ENCODE results near the gene ANKRD28.

The ANKRD28 gene

GRCh38 chr3:15660055-15660935, 137.5 kb downstream of the ANKRD28 start:
- no peak for DNase-seq

GRCh38 chr3:15659254-15659975, 138.4 kb downstream of the ANKRD28 start:
- no peak for DNase-seq

GRCh38 chr3:15657016-15657415, 140.8 kb downstream of the ANKRD28 start:
- DNase-seq = no peak

- DNase-seq = no peak
These were observed 141.4 kb downstream of the ANKRD28 start for GRCh38 chr3:15656342-15656741.

- no peak for DNase-seq
These were observed 142.9 kb downstream of the ANKRD28 start for GRCh38 chr3:15654891-15655290.

GRCh38 chr3:15654127-15654526, 143.7 kb downstream of the ANKRD28 start:
- DNase-seq = no peak

GRCh38 chr3:15653321-15653720, 144.5 kb downstream of the ANKRD28 start:
- no peak for DNase-seq

- DNase-seq = no peak
These were observed 146.4 kb downstream of the ANKRD28 start for GRCh38 chr3:15651396-15651795.

GRCh38 chr3:15649858-15650257, 147.9 kb downstream of the ANKRD28 start:
- no peak for DNase-seq

GRCh38 chr3:15649341-15649740, 148.4 kb downstream of the ANKRD28 start:
- DNase-seq = no peak

GRCh38 chr3:15647611-15648167, 150.1 kb downstream of the ANKRD28 start:
- DNase-seq = no peak

- DNase-seq = no peak
These were observed 150.8 kb downstream of the ANKRD28 start for GRCh38 chr3:15646851-15647511.

- no peak for DNase-seq
These were observed 151.9 kb downstream of the ANKRD28 start for GRCh38 chr3:15645740-15646501.

GRCh38 chr3:15645246-15645645, 152.5 kb downstream of the ANKRD28 start:
- no peak for DNase-seq

- DNase-seq = no peak
These were observed 158.9 kb downstream of the ANKRD28 start for GRCh38 chr3:15638891-15639262.

GRCh38 chr3:15638193-15638890, 159.4 kb downstream of the ANKRD28 start:
- no peak for DNase-seq

- DNase-seq = peak; percentile 18
These were observed 160.4 kb downstream of the ANKRD28 start for GRCh38 chr3:15637131-15637951.

- DNase-seq = no peak
These were observed 161.6 kb downstream of the ANKRD28 start for GRCh38 chr3:15636028-15636709.

- no peak for DNase-seq
These were observed 162.6 kb downstream of the ANKRD28 start for GRCh38 chr3:15635121-15635661.

GRCh38 chr3:15634671-15635070, 163.1 kb downstream of the ANKRD28 start:
- DNase-seq = no peak
